MCF 10A (cell line): ENCODE measurements around the gene HOXB7. TPM values are rescaled to one million over a fixed set of nuclear protein-coding genes. Genes with fewer than 3 reads are reported as not detected.

Source experiments
- BruUV-seq: library from RNA; stranded (reverse); fragments of 400-500 nt; replicated peaks from 2 replicates; lab custom pipeline; 2021; lab: Mats Ljungman, UMichigan
- CTCF ChIA-PET: fragments of 300-600 bp; sonication (Branson Sonifier 250); formaldehyde crosslinking; extraction: SDS; loops from one replicate; lab custom pipeline; 2021; ENCODE audit warnings: antibody characterized with exemption, inconsistent platforms; lab: Yijun Ruan, JAX
- POLR2A ChIA-PET: fragments of 300-600, 350-650 bp; sonication (Branson Sonifier 250); formaldehyde crosslinking; extraction: SDS; loops from one replicate; lab custom pipeline; 2020; ENCODE audit warnings: antibody characterized with exemption, inconsistent platforms; lab: Yijun Ruan, JAX
- DNase-seq: peaks from one replicate; pipeline ENCODE4 v3.0.0-alpha.2; 2018; ENCODE audit not compliant: unreplicated experiment
- H3K27ac Mint-ChIP-seq: one replicate; pipeline ENCODE4 v1.8.0; 2022; ENCODE audit warnings: mild to moderate bottlenecking, low read depth, mixed read lengths; ENCODE audit not compliant: unreplicated experiment
- H3K27me3 Mint-ChIP-seq: one replicate; pipeline ENCODE4 v1.8.0; 2022; ENCODE audit warnings: mixed read lengths; ENCODE audit not compliant: insufficient read depth, unreplicated experiment
- H3K36me3 Mint-ChIP-seq: one replicate; pipeline ENCODE4 v1.8.0; 2022; ENCODE audit warnings: mild to moderate bottlenecking, moderate library complexity, mixed read lengths; ENCODE audit not compliant: insufficient read depth, unreplicated experiment
- H3K4me1 Mint-ChIP-seq: one replicate; pipeline ENCODE4 v1.8.0; 2022; ENCODE audit warnings: mixed read lengths; ENCODE audit not compliant: insufficient read depth, unreplicated experiment
- H3K4me3 Mint-ChIP-seq: one replicate; pipeline ENCODE4 v1.8.0; 2022; ENCODE audit warnings: mild to moderate bottlenecking, moderate library complexity, mixed read lengths; ENCODE audit not compliant: unreplicated experiment
- H3K9me3 Mint-ChIP-seq: one replicate; pipeline ENCODE4 v1.8.0; 2022; ENCODE audit warnings: mixed read lengths; ENCODE audit not compliant: unreplicated experiment
- CTCF ChIP-seq: fragments of 200-600 bp; IDR thresholded peaks from one replicate; pipeline ENCODE4 v1.8.0; 2022; ENCODE audit warnings: antibody characterized with exemption, mild to moderate bottlenecking; ENCODE audit not compliant: unreplicated experiment
- intact Hi-C: fragments of 100-400 bp; cut with micrococcal nuclease; formaldehyde crosslinking; loops from 2 replicates; pipeline ENCODE4 v1.14.1; 2022
- total RNA-seq: library from RNA; stranded (reverse); gene quantifications from 2 replicates; pipeline ENCODE4 v1.2.3, GENCODE V29; 2022

Gene HOXB7
- total RNA-seq, 1 experiment from 2014 or later = not detected

GRCh38 chr17:48609033-48609432 is 1.8 kb downstream of the HOXB7 start:
- intact Hi-C loops = no loop called here
- H3K27ac Mint-ChIP-seq = no peak overlapping the region
- peaks cover 5% of the 10 kb centered on the region for H3K4me1 Mint-ChIP-seq
- no peak for TF ChIP-seq CTCF
- ChIA-PET CTCF (interaction anchor here (0.6 to 1.3 kb wide), 7 partner anchors 8 to 436 kb away, joined by 3 to 6 read pairs (median 3); no protein-coding TSS in a partner anchor), POLR2A (interaction anchor here (0.5 to 0.6 kb wide), 3 partner anchors 130 to 476 kb away, joined by 3 read pairs; no protein-coding TSS in a partner anchor)
- H3K9me3 Mint-ChIP-seq = no peaks in the 10 kb centered on the region
- no peak for DNase-seq
- no peaks in the 10 kb centered on the region for H3K36me3 Mint-ChIP-seq
- no TSS peak for BruUV-seq
- no peak overlapping the region for H3K4me3 Mint-ChIP-seq
- peaks cover 97% of the 10 kb centered on the region for H3K27me3 Mint-ChIP-seq

- ChIA-PET POLR2A (interaction anchor here (0.6 kb wide), 1 partner anchor 475 kb away, joined by 3 read pairs; no protein-coding TSS in a partner anchor), CTCF (interaction anchor here (0.6 to 1.3 kb wide), 4 partner anchors 9 to 435 kb away, joined by 3 to 6 read pairs (median 4); no protein-coding TSS in a partner anchor)
- intact Hi-C loops = no loop called here
- H3K36me3 Mint-ChIP-seq = no peaks in the 10 kb centered on the region
- BruUV-seq = no TSS peak
- H3K27ac Mint-ChIP-seq = no peak overlapping the region
- H3K4me1 Mint-ChIP-seq = peaks cover 5% of the 10 kb centered on the region
- H3K4me3 Mint-ChIP-seq = no peak overlapping the region
- peaks cover 97% of the 10 kb centered on the region for H3K27me3 Mint-ChIP-seq
- no peaks in the 10 kb centered on the region for H3K9me3 Mint-ChIP-seq
- no peak for DNase-seq
- no peak for TF ChIP-seq CTCF
Measured at GRCh38 chr17:48608494-48608834, 2.4 kb downstream of the HOXB7 start.

GRCh38 chr17:48606892-48607614 is 3.8 kb downstream of the HOXB7 start:
- DNase-seq = no peak
- H3K36me3 Mint-ChIP-seq = no peaks in the 10 kb centered on the region
- POLR2A ChIA-PET = interaction anchor here (0.6 to 0.8 kb wide), 2 partner anchors 66 to 141 kb away, joined by 3 to 5 read pairs; no protein-coding TSS in a partner anchor
- H3K27ac Mint-ChIP-seq = no peak overlapping the region
- TF ChIP-seq CTCF = no peak
- intact Hi-C loops = no loop called here
- CTCF ChIA-PET = interaction anchor here (0.6 to 1.1 kb wide), 4 partner anchors 28 to 303 kb away, joined by 3 read pairs; no protein-coding TSS in a partner anchor
- BruUV-seq = no TSS peak
- H3K4me1 Mint-ChIP-seq = peaks cover 5% of the 10 kb centered on the region
- H3K4me3 Mint-ChIP-seq = no peak overlapping the region
- H3K27me3 Mint-ChIP-seq = peaks cover 90% of the 10 kb centered on the region
- H3K9me3 Mint-ChIP-seq = no peaks in the 10 kb centered on the region

- no peaks in the 10 kb centered on the region for H3K36me3 Mint-ChIP-seq
- DNase-seq = no peak
- CTCF ChIA-PET = interaction anchor here (0.6 to 1.6 kb wide), 4 partner anchors 8 to 302 kb away, joined by 3 to 4 read pairs (median 3); no protein-coding TSS in a partner anchor
- H3K27ac Mint-ChIP-seq = no peak overlapping the region
- H3K27me3 Mint-ChIP-seq = peaks cover 88% of the 10 kb centered on the region
- intact Hi-C loops = no loop called here
- peaks cover 5% of the 10 kb centered on the region for H3K4me1 Mint-ChIP-seq
- no peak for TF ChIP-seq CTCF
- POLR2A ChIA-PET = interaction anchor here (0.6 kb wide), 1 partner anchor 140 kb away, joined by 5 read pairs; no protein-coding TSS in a partner anchor
- BruUV-seq = no TSS peak
- no peaks in the 10 kb centered on the region for H3K9me3 Mint-ChIP-seq
- no peak overlapping the region for H3K4me3 Mint-ChIP-seq
Measured at GRCh38 chr17:48605991-48606891, 4.6 kb downstream of the HOXB7 start.
